DMS 273 (cell line): ENCODE results near the gene RPGRIP1L.
A peak's percentile ranks its signal among the peaks of the same experiment; 100 is the strongest.

ENCODE experiments used
- DNase-seq: peaks from one replicate; lab custom pipeline; 2025; ENCODE audit not compliant: unreplicated experiment; lab: John Stamatoyannopoulos, UW

The RPGRIP1L gene

GRCh38 chr16:53608094-53608493 lies 95.6 kb downstream of the RPGRIP1L start:
- no peak for DNase-seq

DNA sequence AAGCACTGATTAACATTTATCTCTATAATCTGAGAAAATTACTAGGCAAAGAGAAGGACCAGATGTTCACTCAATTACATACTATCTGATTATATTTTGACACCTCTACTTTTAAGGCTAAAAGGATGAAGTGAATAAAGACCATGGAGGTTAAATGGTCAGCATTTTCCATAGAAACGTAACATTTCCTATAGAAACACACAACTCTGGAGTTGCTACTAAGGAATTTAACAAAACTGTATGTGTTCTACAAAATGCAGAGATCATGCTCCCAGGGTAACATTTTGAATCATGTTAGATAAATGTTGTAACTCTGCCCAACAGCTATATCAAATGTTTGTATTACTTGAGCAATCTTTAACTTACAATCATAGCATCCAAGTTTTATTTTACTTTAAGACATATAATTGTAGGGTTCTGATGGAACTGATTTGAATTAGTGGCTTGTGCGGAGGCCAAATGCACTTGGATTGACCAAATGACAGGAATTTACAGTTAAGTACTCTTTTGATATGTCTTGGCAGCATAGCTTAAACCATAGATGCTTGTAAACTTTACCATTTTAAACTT lies 97.7 kb downstream of the RPGRIP1L start:
- DNase-seq, result no peak

- DNase-seq, result no peak
Measured at GRCh38 chr16:53605356-53605755, 98.3 kb downstream of the RPGRIP1L start.

DNA sequence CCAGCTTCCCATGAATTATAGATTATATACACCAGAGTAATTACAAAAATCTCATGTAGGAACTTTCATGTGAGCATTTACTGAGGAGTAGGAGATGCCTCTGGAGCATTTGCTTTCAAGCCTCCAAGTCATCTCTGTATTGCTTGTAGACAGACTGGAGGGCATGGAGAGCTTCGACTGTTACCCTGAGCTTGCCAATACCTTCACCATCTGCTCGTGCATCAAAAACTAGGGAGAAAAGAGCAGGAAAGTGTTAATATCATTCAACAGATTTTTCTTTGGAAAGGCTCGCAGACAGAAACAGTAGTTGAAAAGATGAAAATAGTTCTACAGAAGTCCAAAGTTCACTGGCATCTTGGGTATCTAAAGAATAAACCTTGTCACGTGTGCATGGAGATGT lies 101.7 kb downstream of the RPGRIP1L start:
- DNase-seq, result no peak

GRCh38 chr16:53600616-53601015 lies 103.0 kb downstream of the RPGRIP1L start:
- no peak for DNase-seq

- DNase-seq, result no peak
Measured at GRCh38 chr16:53600126-53600525, 103.5 kb downstream of the RPGRIP1L start.

DNA sequence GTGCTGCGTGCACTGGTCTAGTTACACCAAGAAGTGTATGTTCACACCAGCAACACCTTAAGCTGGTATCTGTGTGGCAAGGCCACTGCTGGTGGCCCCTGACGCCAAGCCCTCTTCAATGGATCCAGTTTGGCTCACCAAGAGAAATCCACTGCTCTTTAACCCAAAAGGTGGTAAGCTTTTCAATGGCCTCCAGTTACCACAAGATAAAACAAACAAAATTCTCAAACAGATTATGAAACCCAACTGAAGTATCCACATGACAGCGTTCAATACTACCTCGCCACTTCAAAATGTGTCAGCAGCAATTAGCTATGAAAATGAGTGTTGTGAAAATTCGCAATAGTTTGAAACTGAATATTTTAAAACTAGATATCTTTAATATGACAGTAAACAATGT lies 104.1 kb downstream of the RPGRIP1L start:
- DNase-seq, result no peak

DNA sequence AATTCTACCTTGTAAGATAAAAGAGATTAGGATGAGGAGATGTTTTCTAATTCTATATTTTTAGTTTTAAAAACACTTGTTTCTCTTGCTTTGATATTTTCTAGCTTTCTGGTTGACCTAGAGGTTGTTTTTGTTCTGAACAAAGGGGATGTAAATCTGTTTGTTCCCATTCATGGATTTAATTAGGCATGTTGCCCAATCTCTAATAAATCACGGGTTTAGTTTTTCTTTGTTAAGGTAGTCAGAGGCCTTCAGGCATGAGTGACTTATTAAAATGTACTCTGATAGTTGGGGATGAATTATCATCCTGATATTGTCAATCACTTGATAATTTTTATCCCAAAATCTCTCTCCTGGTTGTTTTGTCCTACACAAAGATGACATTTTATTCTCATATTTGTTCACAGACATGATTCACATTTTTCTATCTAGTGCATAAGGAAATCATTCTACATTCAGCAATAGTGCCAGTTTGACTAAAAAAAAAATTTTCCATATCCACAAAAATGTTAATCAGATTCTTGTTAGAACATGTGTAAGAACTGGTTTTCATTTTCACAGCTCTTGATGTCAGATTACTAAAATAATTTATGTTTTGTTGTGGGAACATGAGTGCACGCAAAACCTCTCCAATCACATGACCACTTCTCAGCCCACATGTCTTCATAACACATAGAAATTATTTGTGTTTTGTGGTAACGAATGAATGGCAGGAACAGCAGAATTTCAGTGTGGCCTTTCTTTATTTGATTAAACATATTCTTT lies 105.0 kb downstream of the RPGRIP1L start:
- DNase-seq, result no peak

DNA sequence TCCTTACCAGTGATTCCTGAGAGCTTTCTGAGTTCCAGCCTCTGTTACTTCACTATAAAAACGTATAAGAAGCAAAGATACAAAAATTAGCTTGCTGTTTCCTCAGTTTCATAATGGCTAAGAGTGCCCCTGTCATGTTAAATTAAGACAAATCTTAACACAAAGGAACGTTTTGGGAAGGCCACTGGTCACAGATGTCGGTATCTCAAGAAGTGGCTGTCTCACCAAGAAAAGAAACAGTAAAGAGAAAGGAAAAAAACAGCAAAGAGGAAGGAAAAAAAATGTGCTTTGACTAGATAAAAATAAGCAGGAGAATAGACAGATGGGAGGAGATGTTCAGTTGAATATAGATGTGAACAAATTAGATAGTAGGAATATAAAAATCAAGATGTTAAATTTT lies 105.9 kb downstream of the RPGRIP1L start:
- no peak for DNase-seq

DNA sequence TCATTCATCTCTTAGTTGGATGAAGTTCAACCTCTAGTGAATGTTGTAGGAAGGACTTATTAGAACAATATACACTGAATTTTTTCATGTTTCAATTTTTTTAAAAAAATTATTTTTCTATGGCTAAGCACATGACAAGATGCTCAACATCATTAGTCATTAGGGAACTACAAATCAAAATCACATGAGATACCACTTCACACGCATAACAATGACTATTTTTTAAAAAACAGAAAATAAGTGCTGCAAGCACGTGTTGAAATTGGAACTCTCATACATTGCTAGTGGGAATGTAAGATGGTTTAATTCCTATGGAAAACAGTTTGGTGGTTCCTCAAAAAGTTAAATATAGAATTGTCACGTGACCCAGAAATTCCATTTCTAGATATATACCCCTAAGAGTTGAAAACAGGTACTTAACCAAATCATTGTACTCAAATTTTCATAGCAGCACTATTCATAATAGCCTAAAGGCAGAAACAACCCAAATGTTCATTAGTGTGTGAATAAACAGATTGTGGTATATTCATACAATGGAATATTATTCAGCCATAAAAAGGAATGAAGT lies 115.5 kb downstream of the RPGRIP1L start:
- DNase-seq, result no peak

DNA sequence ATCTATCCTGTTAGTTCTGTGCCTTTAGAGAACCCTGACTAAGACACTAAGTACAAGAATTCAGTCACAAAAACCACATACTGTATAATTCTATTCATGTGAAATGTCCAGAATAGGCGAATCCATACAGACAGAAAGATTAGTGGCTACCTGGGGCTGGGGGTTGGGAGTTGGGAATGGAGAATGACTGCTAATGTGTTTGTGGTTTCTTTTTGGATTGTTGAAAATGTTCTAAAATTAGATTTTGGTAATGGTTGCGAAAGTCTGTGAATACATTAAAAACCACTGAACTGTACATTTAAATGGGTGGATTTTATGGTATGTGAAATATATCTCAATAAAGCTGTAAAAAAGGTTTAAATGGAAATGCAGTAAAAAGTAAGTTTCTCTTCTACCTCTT lies 120.3 kb downstream of the RPGRIP1L start:
- no peak for DNase-seq

DNA sequence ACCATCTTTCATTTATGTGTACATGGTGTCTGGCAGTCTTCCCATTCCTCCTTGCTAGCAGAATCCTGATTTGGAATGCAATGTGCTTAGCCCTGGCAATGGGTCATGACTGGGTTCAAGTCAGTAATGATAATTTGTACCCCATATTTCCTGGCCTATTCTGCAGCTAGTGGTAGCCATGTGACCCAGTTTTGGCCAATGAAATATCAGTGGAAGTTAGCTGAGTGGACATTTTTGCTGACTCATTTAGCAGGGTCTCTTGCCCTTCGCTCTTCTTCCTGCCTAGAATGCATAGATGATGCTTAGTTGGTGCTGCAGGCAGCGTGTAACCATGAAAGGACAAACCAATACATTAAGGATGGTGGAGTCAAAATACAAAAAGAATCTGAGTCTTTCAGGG lies 121.9 kb downstream of the RPGRIP1L start:
- DNase-seq, result no peak

GRCh38 chr16:53580038-53580802 lies 123.4 kb downstream of the RPGRIP1L start:
- DNase-seq, result no peak

DNA sequence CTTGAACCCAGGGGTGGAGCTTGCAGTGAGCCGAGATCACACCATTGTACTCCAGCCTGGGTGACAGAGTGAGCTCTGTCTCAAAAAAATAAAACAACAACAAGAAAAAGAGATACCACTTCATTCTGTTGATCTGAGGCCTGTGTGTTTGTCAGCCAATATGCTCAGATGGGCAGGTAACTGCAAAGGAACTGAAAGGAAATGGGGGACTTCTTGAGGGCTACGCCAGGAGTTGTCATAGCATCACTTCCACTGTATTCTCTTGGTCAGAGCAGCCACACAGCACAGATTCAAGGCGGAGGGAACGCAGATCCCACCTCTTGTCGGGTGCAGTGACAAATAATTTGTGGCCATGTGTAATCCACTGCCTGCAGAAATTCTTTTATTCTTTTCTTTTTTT lies 126.8 kb downstream of the RPGRIP1L start:
- DNase-seq, result no peak

GRCh38 chr16:53576210-53576609 lies 127.4 kb downstream of the RPGRIP1L start:
- peak; percentile 67 for DNase-seq

DNA sequence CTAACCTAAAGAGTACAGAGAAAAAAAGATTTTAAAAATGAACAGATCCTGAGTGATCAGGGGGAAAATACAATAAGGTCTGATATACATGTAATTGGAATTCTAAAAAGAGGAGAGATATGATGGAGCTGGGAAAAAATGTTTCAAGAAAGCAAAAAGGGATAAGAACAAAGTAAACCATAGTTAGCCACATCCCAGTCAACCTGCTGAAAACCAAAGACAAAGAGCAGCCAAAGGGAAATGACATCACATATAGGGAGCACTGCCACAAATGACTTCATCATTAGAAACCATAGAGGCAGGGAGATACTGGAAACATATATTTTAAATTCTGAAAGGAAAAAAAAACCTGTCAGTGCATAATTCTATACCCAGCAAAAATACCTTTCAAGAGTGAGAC lies 131.9 kb downstream of the RPGRIP1L start:
- no peak for DNase-seq

DNA sequence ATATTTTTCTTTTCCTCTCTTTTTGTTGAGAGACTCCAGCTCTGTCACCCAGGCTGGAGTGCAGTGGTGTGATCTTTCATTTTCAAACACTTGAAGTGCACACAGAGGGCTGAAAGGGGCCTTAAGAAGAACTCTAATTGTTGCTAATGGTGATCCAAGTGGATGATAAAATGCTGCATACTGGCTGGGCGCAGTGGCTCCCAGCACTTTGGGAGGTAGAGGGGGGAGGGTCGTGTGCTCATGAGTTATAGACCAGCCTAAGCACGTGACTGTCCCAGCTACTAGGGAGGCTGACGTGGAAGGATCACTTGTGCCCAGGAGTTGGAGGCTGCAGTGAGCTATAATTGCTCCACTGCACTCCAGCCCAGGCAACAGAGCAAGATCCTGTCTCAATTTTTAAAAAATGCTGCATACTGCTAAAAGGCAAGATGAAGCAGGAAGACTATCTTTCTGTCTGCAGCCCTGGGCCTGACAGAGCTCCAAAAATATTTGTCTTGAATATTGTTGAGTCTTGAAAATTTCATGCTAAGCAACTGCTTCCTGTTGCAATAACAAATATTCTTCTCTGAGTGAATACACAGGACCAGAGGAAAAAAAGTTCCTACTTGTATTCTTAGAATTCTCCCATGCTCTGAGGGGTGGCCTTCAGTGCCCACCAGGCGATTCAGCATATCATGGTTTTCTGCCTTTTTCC lies 137.0 kb downstream of the RPGRIP1L start:
- no peak for DNase-seq

GRCh38 chr16:53565296-53565863 lies 138.3 kb downstream of the RPGRIP1L start:
- DNase-seq, result peak; percentile 40

DNA sequence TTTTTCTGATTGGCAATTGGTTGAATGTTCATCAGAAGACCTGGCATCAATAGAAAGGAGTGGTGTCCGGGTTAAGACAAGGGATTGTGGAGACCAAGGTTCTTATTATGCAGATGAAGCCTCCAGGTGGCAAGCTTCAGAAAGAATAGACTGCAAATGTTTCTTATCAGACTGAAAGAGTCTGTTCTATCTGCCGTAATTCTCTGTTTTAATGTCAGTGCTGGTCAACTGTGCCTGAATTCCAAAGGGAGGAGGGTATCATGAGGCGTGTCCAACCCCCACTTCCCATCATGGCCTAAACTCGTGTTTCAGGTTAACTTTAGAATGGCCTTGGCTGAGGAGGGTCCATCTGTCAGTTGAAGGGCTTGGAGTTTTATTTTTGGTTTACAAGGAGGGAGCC lies 140.2 kb downstream of the RPGRIP1L start:
- no peak for DNase-seq

DNA sequence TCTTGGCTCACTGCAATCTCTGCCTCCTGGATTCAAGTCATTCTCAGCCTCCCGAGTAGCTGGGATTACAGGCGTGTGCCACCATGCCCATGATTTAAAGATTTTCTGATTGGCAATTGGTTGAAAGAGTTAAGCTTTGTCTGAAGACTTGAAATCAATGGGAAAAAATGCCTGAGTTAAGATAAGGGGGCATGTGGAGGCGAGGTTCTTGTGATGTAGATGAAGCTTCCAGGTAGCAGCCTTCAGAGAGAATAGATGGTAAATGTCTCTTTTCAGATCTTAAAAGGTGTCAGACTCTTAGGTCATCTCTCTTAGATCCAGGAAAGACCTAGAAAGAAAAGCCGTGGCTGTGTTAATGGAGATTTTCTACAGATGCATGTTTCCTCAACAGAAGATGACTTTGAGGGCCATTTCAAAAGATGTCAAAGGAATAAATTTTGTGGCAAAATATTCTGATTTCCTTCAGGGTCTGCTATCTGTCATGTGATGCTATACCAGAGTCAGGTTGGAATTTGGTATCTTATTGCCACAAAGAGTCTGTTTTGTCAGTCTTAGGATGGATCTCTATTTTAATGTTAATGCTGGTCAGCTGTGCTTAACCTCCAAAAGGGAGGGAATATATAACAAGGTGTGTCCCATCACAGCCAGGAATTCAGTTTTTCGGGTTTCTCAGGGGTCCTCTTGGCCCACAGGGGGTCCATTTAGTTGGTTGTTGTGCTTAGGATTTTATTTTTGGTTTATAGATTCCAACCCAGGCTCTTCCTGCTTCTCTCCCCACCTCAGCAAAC lies 142.4 kb downstream of the RPGRIP1L start:
- DNase-seq, result no peak
